ENCODE results near the gene RFC2.
"Not testable (repeated sequence)": the region's sequence is repeated elsewhere in the genome, so short reads cannot be mapped to it uniquely, and the experiment has no call there.

The RFC2 gene

GRCh38 chr7:74216361-74216761, 37.8 kb downstream of the RFC2 start:
- DNase-seq: no peak

- DNase-seq: no peak
These were observed 38.3 kb downstream of the RFC2 start for GRCh38 chr7:74215921-74216320.

GRCh38 chr7:74214816-74215630, 39.2 kb downstream of the RFC2 start:
- no peak for DNase-seq

- no peak for DNase-seq
These were observed 41.5 kb downstream of the RFC2 start for GRCh38 chr7:74212661-74213060.

- not testable (repeated sequence) for DNase-seq
These were observed 46.0 kb downstream of the RFC2 start for GRCh38 chr7:74208241-74208640.

GRCh38 chr7:74207586-74207985, 46.6 kb downstream of the RFC2 start:
- DNase-seq: no peak

- DNase-seq: peak; percentile 85
These were observed 47.5 kb downstream of the RFC2 start for GRCh38 chr7:74206589-74207120.

- not testable (repeated sequence) for DNase-seq
These were observed 48.1 kb downstream of the RFC2 start for GRCh38 chr7:74206052-74206451.

GRCh38 chr7:74203956-74204618, 50.1 kb downstream of the RFC2 start:
- no peak for DNase-seq

GRCh38 chr7:74202841-74203556, 51.2 kb downstream of the RFC2 start:
- no peak for DNase-seq

GRCh38 chr7:74199551-74200355, 54.4 kb downstream of the RFC2 start:
- no peak for DNase-seq

GRCh38 chr7:74197449-74198124, 56.6 kb downstream of the RFC2 start:
- DNase-seq: no peak

GRCh38 chr7:74195968-74196654, 58.1 kb downstream of the RFC2 start:
- DNase-seq: not testable (repeated sequence)

GRCh38 chr7:74195139-74195860, 58.9 kb downstream of the RFC2 start:
- DNase-seq: not testable (repeated sequence)

GRCh38 chr7:74194686-74195085, 59.5 kb downstream of the RFC2 start:
- DNase-seq: no peak

- no peak for DNase-seq
These were observed 60.3 kb downstream of the RFC2 start for GRCh38 chr7:74193913-74194312.

GRCh38 chr7:74193054-74193453, 61.1 kb downstream of the RFC2 start:
- DNase-seq: no peak

- no peak for DNase-seq
These were observed 63.0 kb downstream of the RFC2 start for GRCh38 chr7:74191231-74191630.

- no peak for DNase-seq
These were observed 63.9 kb downstream of the RFC2 start for GRCh38 chr7:74190259-74190658.

- DNase-seq: no peak
These were observed 66.1 kb downstream of the RFC2 start for GRCh38 chr7:74187915-74188675.

All from stimulated activated CD4-positive, alpha-beta T cell treated with anti-CD3 and anti-CD28 coated beads, Interleukin-15, amount 100 ng/mL, for 24 hours (primary cell).